Liver (tissue), 9 donors: ENCODE data around the gene MECP2. TPM values are rescaled to one million over a fixed set of nuclear protein-coding genes. Genes with fewer than 3 reads are reported as not detected.

Experiments
- DNase-seq: peaks from one replicate; pipeline ENCODE4 v3.0.0-alpha.2; 2017; ENCODE audit warnings: low spot score
- H3K27ac ChIP-seq, 2 donors: one replicate each; pipeline ENCODE4 v1.7.0; 2013; ENCODE audit warnings: inconsistent platforms in 2 of 2, low read length in 2 of 2, control low read depth in 1 of 2, low read depth in 1 of 2, mild to moderate bottlenecking in 1 of 2
- H3K27me3 ChIP-seq, 4 donors: one replicate each; pipeline versions ENCODE4 v1.6.1 to v1.7.0; 2013; ENCODE audit warnings: low read length in 3 of 4, inconsistent platforms in 1 of 4, mild to moderate bottlenecking in 1 of 4, moderate library complexity in 1 of 4; ENCODE audit not compliant: control insufficient read depth in 4 of 4, insufficient read depth in 4 of 4
- H3K36me3 ChIP-seq, 4 donors: one replicate each; pipeline versions ENCODE4 v1.6.1 to v1.7.0; 2013; ENCODE audit warnings: low read length in 3 of 4, mild to moderate bottlenecking in 3 of 4, low read depth in 1 of 4, moderate library complexity in 1 of 4; ENCODE audit not compliant: control insufficient read depth in 4 of 4, insufficient read depth in 3 of 4
- H3K4me1 ChIP-seq, 4 donors: one replicate each; pipeline versions ENCODE4 v1.6.1 to v1.7.0; 2013; ENCODE audit warnings: low read length in 3 of 4, mild to moderate bottlenecking in 3 of 4, moderate library complexity in 1 of 4; ENCODE audit not compliant: control insufficient read depth in 4 of 4, insufficient read depth in 4 of 4
- H3K4me3 ChIP-seq, 3 donors: one replicate each; pipeline versions ENCODE4 v1.6.1 to v1.7.0; 2013; ENCODE audit warnings: low read length in 3 of 3, control low read depth in 1 of 3, low read depth in 1 of 3, mild to moderate bottlenecking in 1 of 3
- H3K9ac ChIP-seq, 2 donors: one replicate each; pipeline ENCODE4 v1.7.0; 2013; ENCODE audit warnings: low read length in 2 of 2, mild to moderate bottlenecking in 2 of 2, moderate library complexity in 2 of 2, control low read depth in 1 of 2, low read depth in 1 of 2
- H3K9me3 ChIP-seq, 4 donors: one replicate each; pipeline versions ENCODE4 v1.6.1 to v1.7.0; 2013; ENCODE audit warnings: low read length in 3 of 4; ENCODE audit not compliant: control insufficient read depth in 4 of 4
- FOXA1 ChIP-seq: IDR thresholded peaks from 2 replicates; pipeline ENCODE4 v1.6.1; 2016; ENCODE audit warnings: antibody characterized with exemption
- GABPA ChIP-seq, 2 donors: IDR thresholded peaks in 1 of 2; conservative IDR thresholded peaks in 1 of 2; 2 replicates each; pipeline ENCODE4 v1.6.1; 2016; ENCODE audit warnings: antibody characterized with exemption in 2 of 2, mild to moderate bottlenecking in 1 of 2, moderate library complexity in 1 of 2
- HNF4A ChIP-seq, 2 donors: conservative IDR thresholded peaks; 2 replicates each; pipeline ENCODE4 v1.6.1; 2016; ENCODE audit warnings: antibody characterized with exemption in 2 of 2, mild to moderate bottlenecking in 2 of 2
- JUND ChIP-seq, 2 donors: IDR thresholded peaks; 2 replicates each; pipeline ENCODE4 v1.6.1; 2016; ENCODE audit warnings: antibody characterized with exemption in 2 of 2
- RAD21 ChIP-seq, 2 donors: IDR thresholded peaks; 2 replicates each; pipeline ENCODE4 v1.6.1; 2016; ENCODE audit warnings: antibody characterized with exemption in 2 of 2, mild to moderate bottlenecking in 2 of 2
- RXRA ChIP-seq, 2 donors: IDR thresholded peaks; 2 replicates each; pipeline ENCODE4 v1.6.1; 2017 to 2018; ENCODE audit warnings: antibody characterized with exemption in 2 of 2, mild to moderate bottlenecking in 1 of 2
- SP1 ChIP-seq: IDR thresholded peaks from 2 replicates; pipeline ENCODE4 v1.6.1; 2018; ENCODE audit warnings: antibody characterized with exemption, mild to moderate bottlenecking
- TAF1 ChIP-seq: conservative IDR thresholded peaks from 2 replicates; pipeline ENCODE4 v1.6.1; 2016; ENCODE audit warnings: antibody characterized with exemption, mild to moderate bottlenecking
- WGBS: extraction: QIAGEN DNeasy Blood & Tissue Kit; methylation state at CpG from one replicate; pipeline ENCODE4 v1.1.7; 2013; 5-methylcytosine and 5-hydroxymethylcytosine counted together
- polyA plus RNA-seq, 2 donors: library from polyadenylated mRNA; stranded (reverse) in 1 of 2; unstranded in 1 of 2; fragments of 200-250 nt in 1 of 2; fragments of >200 nt in 1 of 2; fragmentation: Nextera tagmentation in 1 of 2; extraction: Ambion mirVana in 1 of 2; gene quantifications; one replicate each; pipeline versions ENCODE4 v1.2.1 to v1.2.3, GENCODE V29; 2013 to 2015
- total RNA-seq, 2 donors: library from RNA; depleted of rRNA; stranded (reverse); fragments of >200 nt; gene quantifications; one replicate each; pipeline ENCODE4 v1.2.3, GENCODE V29; 2014
- TF ChIP-seq, protein P1 (sequence below): IDR thresholded peaks from 2 replicates; pipeline ENCODE4 v1.6.1; 2016; ENCODE audit warnings: antibody characterized with exemption, mild to moderate bottlenecking
- TF ChIP-seq, protein P2 (sequence below): fragments of 150-350 bp; IDR thresholded peaks from 2 replicates; pipeline ENCODE4 v1.5.1; 2017; ENCODE audit warnings: improper control_type of control experiment, low read depth, low read length; ENCODE audit not compliant: missing input control
- donor health status: healthy.
- donor health status: healthy.
- donor health status: healthy.
- donor health status: healthy.
- donor health status: healthy.

Gene MECP2
- total and polyA plus RNA-seq, 4 donors: 6.9 to 22.0 (median 10.0) TPM

DNA sequence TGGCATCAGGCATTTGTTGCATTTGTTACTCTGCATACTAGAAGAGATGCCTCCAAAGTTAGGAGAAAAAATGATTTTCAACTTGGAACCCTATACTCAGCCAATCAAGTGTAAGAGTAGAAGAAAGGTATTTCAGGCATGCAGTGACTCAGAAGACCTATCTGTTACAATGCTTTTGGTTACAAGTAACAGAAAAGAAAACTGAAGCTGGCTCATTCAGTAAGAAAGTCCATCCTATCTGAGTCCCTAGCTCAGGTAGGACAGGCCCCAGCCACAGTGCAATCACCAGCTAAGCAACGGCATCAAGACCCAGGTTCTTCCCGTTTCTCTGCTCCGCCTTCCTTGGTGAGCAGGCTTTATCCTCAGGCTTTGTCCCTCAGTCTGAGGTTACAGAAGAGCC lies 23.3 kb downstream of the MECP2 start:
- no peak for DNase-seq
- Histone ChIP-seq H3K9me3 (no peaks in the 10 kb centered on the region), H3K27me3 (no peaks in the 10 kb centered on the region), H3K27ac (no peak overlapping the region), H3K4me3 (no peak overlapping the region), H3K9ac (no peak overlapping the region), H3K4me1 (peaks cover 0 to 3% (median 0%) of the 10 kb centered on the region in 4 donors), H3K36me3 (peaks cover 0 to 3% (median under 1%) of the 10 kb centered on the region in 4 donors)
- 73% methylated on average over 3 of the region's 3 CpGs for WGBS
- TF ChIP-seq HNF4A (conservative IDR thresholded peaks at IDR 0.05) (no peak), GABPA (IDR thresholded peaks at IDR 0.05 in 1 of 2, conservative IDR thresholded peaks at IDR 0.05 in 1 of 2) (no peak), RAD21 (IDR thresholded peaks at IDR 0.05) (no peak), SP1 (no peak), FOXA1 (no peak), TAF1 (no peak)
- TF ChIP-seq, protein P1, sequence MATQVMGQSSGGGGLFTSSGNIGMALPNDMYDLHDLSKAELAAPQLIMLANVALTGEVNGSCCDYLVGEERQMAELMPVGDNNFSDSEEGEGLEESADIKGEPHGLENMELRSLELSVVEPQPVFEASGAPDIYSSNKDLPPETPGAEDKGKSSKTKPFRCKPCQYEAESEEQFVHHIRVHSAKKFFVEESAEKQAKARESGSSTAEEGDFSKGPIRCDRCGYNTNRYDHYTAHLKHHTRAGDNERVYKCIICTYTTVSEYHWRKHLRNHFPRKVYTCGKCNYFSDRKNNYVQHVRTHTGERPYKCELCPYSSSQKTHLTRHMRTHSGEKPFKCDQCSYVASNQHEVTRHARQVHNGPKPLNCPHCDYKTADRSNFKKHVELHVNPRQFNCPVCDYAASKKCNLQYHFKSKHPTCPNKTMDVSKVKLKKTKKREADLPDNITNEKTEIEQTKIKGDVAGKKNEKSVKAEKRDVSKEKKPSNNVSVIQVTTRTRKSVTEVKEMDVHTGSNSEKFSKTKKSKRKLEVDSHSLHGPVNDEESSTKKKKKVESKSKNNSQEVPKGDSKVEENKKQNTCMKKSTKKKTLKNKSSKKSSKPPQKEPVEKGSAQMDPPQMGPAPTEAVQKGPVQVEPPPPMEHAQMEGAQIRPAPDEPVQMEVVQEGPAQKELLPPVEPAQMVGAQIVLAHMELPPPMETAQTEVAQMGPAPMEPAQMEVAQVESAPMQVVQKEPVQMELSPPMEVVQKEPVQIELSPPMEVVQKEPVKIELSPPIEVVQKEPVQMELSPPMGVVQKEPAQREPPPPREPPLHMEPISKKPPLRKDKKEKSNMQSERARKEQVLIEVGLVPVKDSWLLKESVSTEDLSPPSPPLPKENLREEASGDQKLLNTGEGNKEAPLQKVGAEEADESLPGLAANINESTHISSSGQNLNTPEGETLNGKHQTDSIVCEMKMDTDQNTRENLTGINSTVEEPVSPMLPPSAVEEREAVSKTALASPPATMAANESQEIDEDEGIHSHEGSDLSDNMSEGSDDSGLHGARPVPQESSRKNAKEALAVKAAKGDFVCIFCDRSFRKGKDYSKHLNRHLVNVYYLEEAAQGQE: no peak
- TF ChIP-seq, protein P2, sequence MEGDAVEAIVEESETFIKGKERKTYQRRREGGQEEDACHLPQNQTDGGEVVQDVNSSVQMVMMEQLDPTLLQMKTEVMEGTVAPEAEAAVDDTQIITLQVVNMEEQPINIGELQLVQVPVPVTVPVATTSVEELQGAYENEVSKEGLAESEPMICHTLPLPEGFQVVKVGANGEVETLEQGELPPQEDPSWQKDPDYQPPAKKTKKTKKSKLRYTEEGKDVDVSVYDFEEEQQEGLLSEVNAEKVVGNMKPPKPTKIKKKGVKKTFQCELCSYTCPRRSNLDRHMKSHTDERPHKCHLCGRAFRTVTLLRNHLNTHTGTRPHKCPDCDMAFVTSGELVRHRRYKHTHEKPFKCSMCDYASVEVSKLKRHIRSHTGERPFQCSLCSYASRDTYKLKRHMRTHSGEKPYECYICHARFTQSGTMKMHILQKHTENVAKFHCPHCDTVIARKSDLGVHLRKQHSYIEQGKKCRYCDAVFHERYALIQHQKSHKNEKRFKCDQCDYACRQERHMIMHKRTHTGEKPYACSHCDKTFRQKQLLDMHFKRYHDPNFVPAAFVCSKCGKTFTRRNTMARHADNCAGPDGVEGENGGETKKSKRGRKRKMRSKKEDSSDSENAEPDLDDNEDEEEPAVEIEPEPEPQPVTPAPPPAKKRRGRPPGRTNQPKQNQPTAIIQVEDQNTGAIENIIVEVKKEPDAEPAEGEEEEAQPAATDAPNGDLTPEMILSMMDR: no peak

DNA sequence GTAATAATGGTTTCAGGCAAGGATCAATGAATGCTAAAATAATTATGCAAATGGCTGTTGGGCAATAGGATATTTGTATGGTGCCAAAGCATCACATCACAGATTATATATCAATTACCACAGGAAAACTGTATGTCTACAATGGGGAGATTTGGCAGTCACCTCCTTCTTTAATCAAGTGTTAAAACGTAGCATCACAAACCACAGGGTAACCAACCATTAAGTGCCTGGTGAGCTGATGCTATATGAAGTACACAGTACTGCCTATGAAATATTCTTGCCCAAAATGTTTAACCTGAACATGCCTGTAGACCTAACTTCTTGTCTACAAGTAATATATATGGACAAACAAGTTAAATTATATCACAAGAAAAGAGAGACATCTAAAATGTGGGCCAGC lies 25.3 kb downstream of the MECP2 start:
- Histone ChIP-seq H3K4me3 (no peak overlapping the region), H3K27me3 (no peaks in the 10 kb centered on the region), H3K9me3 (no peaks in the 10 kb centered on the region), H3K4me1 (peaks cover 0 to 3% (median 1%) of the 10 kb centered on the region in 4 donors), H3K27ac (no peak overlapping the region), H3K9ac (no peak overlapping the region), H3K36me3 (peaks cover 0 to 2% (median 0%) of the 10 kb centered on the region in 4 donors)
- 83% methylated on average over 1 of the region's 1 CpG for WGBS
- DNase-seq: no peak
- TF ChIP-seq, protein P2: no peak
- TF ChIP-seq JUND (IDR thresholded peaks at IDR 0.05) (no peak), RXRA (IDR thresholded peaks at IDR 0.05) (no peak)
- TF ChIP-seq, protein P1: no peak
